GM12865 (cell line): ENCODE measurements around the gene ATP5F1E.

Experiments used
- DNase-seq: peaks from one replicate; pipeline ENCODE4 v3.0.0; 2010; ENCODE audit warnings: low read depth
- H3K4me3 ChIP-seq: 2 replicates; pipeline ENCODE4 v1.5.1; 2011; ENCODE audit warnings: mild to moderate bottlenecking, low read depth, low read length, control low read depth
- CTCF ChIP-seq: IDR thresholded peaks from 2 replicates; pipeline ENCODE4 v1.5.1; 2011; ENCODE audit warnings: low read length, control low read depth, low read depth, inconsistent platforms; ENCODE audit not compliant: insufficient read depth; ENCODE audit errors: missing control alignments

The ATP5F1E gene

DNA sequence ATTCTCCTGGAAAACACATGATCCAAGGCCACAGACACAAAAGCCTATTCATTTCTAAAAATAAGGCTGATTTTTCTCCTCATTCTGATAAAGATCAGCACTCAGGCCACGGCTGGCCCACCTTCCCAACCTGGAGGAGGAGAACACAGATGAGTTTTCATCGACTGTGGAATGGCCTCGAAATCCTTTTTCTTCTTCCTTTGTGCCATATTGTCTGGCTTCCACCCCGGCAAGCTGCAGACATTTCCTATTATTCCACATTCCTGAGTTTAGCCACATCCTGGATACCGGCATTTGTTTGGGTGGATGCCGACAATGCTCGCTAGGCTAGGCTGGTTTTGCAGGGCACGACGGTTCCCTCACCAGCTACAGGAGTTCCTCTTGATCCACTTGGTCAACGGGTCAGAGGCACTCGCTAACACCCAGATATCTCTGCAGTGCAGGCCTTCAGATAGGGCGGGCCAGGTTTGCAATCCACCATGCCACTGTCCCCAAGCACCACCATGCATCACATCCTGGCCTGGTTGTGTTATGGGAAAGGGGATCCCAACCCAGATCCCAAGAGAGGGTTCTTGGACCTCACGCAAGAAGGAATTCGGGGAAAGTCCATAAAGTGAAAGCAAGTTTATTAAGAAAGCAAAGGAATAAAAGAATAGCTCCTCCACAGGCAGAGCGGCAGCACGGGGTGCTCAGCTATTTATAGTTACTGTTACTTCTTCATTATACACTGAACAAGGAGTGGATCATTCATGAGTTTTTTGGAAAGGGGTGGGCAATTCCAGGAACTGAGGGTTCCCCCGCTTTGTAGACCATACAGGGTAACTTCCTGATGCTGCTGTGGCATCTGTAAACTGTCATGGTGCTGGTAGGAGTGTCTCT lies 20.9 kb downstream of the ATP5F1E start:
- DNase-seq = no peak
- TF ChIP-seq CTCF = no peak

GRCh38 chr20:59010321-59010994 lies 21.7 kb downstream of the ATP5F1E start:
- TF ChIP-seq CTCF = no peak
- no peak overlapping the region for H3K4me3 ChIP-seq
- no peak for DNase-seq

More for the DNA sequence above, 20.9 kb downstream of the ATP5F1E start:
- H3K4me3 ChIP-seq = no peak overlapping the region

GRCh38 chr20:59008715-59009336 lies 23.3 kb downstream of the ATP5F1E start:
- H3K4me3 ChIP-seq = no peak overlapping the region
- no peak for TF ChIP-seq CTCF
- DNase-seq = no peak

- TF ChIP-seq CTCF = no peak
- DNase-seq = peak; percentile 95
- H3K4me3 ChIP-seq = peak overlapping the region; percentile 82
Observed at GRCh38 chr20:59007665-59008511, 24.2 kb downstream of the ATP5F1E start.

GRCh38 chr20:59006864-59007664 lies 25.1 kb downstream of the ATP5F1E start, which contains the start of gene CTSZ:
Gene CTSZ (minus strand): TSS chr20:59007254. CDS start chr20:59007128, 126 bp downstream.
- no peak for TF ChIP-seq CTCF
- H3K4me3 ChIP-seq = peak within 1 kb of the TSS; percentile 82
- peak; percentile 80 for DNase-seq
